GM18873 (cell line): ENCODE results near the gene SMPD3.

ENCODE experiments used
- ATAC-seq: cut with Tn5 transposase; IDR thresholded peaks from one replicate; pipeline ENCODE4 v1.9.1; 2021; ENCODE audit warnings: mild to moderate bottlenecking, moderate library complexity, moderate number of reproducible peaks; ENCODE audit not compliant: unreplicated experiment, low FRiP score

Gene SMPD3

DNA sequence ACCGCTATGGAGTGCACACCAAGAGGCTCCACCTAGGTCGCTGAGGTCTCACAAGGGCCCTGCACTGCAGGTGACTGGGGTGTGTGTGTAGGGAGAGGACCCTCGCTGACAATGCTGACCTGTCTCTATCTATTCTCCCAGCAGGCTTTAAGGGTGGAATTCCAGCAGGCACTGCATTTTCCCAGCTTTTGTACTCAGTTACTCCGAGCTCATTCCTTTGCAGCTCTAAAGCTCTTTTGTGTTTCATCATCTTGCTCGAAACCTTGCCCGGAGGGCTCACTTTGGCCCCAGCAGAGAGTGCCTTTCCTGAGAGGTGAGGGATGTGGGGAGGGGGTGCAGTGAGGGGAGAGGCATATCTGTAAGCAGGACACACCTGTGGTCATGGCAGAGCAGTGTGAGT, 39.3 kb downstream of the SMPD3 start:
- ATAC-seq: no peak

DNA sequence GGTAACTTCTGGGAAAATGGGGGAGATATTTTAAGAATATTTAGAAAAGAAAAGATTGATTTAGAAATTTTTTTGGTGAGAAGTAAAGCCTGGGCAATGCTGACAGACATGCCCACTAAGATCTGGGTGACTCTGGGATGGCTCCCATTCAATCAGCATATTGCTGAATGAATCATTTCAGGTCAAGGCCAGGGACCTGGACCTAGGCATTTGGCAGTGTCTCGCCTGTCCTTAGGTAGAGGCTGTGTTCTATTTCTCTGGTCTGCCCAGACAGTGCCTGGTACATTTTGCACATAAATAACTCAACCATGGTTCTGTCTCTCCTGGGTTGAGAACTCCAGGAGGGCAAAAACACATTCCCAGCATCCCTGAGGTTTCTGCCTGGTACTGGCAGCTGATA, 39.9 kb downstream of the SMPD3 start:
- no peak for ATAC-seq

DNA sequence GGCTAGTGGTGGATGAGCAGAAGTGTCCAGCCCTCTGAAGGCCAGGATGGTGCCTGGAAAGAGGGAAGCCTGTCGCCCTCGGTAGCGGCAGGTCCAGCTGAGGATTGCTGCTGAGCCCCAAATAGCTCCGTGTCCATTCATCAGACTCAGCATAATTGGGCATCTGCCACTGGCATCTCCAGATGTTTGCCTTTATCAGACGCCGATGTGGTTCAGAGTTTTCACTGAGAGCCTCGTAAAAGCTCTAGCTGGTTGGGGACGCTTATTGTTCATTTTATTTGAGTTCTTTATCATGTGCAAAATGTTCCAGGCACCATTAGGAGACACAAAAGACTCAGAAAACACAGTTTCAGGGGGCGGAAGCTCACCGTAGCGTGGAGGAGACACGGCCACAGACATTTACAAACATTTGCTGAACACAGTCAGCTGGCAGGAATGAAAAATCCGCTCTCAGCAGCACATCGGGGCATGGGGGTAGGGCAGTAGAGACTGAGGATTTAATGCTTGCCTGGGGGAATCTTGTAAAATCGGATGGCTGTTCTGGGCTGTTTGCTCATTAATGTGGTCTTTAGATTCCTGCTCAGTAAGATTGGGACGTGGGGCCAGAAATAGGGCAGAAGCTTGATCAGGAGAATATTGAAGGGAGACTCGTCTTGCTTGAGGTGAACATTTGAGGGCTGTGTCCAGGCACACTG, 41.7 kb downstream of the SMPD3 start:
- no peak for ATAC-seq

DNA sequence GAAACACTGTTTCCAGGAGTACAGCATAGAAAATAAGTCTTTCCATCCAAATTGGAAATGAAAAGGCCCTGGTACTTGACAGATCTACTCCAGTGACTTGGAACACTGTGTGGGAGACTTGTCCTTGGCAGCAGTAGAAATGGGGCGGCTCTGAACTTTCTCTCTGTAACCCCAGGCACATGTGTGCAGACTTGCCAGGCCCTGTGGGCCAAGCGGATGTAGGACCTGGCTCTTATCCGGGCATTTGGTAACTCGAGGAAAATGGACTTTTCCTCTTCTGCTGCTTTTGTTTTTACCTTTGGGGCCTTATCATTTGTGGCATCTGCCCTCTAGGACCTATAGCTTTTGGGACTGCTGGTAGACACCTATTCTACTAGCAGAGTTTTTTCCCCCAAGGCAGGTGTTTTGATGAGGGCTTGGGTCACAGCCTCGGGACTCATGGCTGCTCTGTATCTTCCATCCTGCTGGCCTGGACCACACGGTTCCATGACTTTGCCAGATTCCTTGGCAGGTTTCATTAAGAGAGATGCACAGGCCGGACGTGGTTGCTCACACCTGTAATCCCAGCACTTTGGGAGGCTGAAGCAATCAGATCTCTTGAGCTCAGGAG, 43.5 kb downstream of the SMPD3 start:
- no peak for ATAC-seq

DNA sequence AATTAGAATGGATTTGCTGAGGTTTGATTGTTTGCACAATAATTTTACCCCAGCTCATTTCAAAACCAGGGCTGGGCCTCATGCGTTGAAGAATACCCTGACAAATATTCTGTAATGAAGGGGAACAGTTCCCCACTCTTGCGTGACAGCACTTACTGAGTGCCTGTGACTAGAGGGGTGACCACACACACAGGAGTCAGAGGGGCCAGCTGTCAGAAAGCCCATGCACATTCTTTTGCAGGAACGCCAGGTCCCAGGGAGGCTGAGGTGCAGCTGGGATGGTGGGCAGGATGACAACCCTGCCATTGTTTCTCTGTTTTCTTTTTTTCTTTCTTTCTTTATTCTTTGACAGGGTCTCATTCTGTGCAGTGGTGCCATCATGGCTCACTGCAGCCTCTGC, 44.6 kb downstream of the SMPD3 start:
- ATAC-seq: no peak

DNA sequence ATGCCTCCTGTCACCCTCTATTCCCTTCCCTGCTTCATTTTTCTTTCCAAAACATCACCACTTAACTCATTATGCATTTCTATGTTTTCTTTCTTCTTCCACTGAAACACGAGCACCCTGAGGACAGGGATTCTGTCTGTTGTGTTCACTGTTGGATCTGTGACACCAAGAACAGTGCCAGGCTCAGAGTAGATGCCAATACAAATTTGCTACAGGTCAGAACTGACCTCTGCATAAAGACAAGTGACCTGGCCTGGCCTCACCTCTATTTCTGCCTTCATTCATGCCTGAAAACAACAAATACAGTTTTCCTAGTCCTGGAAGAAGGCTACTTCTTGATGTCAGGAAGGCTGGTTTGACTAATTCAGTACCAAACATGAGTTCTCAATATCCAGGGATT, 45.1 kb downstream of the SMPD3 start:
- ATAC-seq: no peak

DNA sequence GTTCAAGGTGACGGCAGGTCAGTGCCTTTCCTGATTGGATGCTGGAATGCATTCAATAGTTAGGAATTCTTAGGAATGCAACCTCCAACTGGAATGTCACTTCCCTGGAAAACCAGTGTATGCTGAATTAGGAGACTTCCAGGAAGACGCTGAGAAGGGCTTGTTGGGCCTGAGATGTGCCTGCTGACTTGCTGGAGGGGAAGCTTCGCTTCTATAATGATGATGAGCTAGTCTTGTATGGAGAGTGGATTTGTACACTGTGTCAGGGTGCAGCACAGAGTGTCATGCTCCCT, 45.6 kb downstream of the SMPD3 start:
- ATAC-seq: no peak

DNA sequence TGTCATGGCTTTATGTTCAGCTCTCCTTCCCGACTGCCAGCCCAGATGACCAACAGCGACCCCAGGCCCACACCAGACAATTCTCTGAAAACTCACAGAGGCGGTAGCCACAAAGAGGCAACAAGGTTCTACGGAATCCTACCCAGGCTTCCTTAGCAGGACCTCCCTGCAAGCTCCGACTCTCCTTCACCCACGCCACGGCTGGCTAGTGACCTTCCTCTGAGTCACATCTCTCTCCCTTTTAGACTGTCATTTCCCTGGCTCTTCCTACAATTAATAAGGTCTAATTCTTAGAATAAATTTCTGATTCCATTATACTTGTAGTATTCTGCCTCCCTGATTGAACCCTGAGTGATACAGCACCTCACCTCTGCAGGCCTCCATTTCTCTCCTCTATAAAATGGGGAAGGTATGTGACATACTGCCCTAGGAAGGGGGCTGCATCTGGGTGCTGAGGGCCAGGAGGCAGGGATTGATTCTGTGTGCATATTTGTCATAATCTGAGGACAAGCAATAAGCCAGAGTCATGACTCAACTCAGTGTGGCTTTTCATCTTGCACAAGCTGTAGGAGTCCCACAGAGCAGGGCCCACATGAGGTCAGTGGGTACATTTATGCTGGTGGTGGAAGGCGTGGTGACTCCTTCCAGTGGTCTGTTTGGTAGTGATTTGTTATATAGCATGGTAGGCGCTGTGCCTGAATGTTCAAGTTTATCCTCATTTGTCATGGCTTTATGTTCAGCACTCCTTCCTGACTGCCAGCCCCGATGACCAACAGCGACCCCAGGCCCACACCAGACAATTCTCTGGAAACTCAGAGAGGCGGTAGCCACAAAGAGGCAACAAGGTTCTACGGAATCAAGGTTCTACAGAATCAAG, 46.2 kb downstream of the SMPD3 start:
- no peak for ATAC-seq

DNA sequence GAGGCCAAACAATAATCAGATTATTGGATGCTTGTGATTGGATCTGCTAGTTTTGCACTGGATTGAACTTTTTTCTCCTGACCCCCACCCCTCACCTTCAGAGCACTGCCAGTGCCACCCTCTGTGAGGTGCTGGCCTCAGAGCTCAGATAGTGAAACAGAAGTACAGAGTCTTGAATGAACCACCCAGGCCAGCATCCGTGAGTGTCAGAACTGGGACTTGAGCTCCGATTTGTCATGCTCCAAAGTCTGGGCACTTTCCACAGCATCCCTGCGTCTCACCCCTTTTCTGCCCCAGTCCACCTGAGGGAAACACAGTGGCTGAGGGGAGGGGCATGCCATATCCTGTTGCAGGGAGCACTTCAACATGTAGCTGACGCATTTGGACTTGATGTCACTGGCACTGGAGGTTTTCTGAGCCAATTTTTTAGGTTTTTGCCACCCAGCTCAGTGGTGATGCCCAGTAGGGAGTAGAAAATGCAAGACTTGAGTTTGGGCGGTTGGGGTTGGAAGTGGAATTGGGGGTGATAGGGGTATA, 47.3 kb downstream of the SMPD3 start:
- no peak for ATAC-seq

DNA sequence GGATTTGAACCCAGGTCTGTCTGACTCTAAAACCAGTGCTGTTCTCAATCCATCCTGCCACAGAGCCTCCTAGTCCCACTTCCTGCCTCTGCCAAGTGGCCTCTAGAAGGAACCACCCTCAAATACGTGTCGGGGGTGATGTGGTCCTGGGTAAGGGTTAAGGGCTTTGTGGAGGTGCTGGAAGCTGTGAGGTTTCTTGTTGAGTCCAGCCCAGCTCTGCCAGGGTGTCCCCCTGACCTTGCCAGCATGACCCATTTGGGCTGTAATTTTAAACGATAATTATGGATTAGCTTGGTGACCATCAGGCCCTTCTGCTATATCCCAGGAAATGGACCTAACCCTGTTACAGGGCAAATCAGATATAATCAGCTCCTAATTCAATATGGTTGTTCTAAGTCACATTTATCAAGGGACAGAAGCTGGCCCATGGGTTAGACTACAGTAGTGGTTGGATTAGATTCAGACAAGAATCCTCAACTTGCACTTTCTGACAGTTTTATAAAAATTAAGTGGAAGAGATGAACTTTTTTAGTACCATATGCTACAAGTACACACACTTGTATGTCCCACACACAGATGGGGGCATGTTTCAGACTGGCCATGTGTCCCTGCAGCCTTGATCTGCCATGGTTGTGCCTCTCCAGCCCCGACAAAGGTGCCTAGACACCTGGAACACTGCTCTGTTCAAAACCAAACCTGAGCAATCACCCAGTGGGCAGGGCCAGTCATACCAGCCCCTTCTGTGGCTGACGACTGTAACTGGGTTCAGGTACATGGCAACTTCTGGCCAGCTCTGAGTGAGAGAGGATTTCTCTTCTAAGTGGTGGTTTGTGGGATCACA, 48.0 kb downstream of the SMPD3 start:
- ATAC-seq: no peak

DNA sequence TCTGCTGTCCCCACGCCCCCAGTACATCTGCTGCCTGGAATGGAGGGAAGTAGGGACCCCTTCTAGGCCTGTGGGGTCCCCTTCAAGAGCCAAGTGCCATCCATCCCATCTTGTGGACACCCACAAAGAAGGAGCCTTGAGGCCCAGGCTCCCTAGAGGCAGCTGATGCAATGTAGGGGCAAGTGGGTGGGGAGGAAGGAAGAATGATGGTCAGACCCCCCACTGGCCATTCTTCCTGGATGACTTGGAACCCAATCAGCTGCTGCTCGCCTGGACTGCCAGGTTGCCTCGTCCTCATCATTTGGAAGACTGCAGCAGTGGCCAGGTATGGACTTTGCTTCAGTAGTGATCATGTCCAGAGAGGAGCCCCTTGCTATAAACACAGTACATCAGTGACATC, 48.9 kb downstream of the SMPD3 start:
- no peak for ATAC-seq

DNA sequence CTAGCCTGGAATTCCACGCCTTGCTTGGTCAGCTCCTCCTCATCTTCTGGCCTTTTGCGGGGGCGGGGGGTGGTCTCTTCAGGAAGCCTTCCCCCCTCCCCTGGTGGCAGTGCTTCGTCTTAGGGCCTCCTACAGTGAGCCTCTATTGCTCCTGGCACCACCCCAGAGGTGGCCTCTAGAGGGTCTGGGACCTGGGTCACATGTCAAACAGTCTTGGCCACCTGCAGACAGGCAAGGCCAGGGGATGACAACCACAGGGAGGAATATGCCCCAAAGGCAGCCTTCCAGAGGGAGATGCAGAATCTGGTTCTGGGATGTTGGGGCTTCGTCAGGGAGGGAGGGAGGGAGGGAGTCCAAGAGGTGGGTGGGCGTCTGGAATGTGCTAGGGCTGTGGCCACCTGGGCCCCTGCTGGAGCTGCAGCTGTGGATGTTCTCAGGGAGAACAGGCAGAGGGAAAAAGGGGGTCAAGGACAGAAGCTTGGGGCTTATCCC, 50.6 kb downstream of the SMPD3 start:
- no peak for ATAC-seq

DNA sequence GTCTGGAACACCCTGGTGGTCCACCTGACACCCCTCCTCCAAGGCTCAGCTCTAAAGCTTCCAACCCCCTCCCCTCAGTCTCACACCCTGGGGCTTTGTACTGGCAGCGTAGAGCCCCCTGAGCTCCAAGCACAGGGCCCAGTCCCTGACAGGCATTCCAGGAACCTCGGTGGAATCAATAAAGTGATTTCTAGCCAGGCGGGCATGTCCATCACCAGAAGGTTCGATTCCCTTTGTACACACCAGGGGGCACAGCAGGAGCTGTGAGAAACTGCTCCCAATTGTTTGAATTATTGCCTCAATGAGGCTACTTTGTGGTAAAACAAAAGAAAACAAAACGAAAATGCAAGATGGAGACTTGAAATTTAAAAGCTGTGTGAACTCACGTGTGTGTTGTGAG, 51.8 kb downstream of the SMPD3 start:
- no peak for ATAC-seq

DNA sequence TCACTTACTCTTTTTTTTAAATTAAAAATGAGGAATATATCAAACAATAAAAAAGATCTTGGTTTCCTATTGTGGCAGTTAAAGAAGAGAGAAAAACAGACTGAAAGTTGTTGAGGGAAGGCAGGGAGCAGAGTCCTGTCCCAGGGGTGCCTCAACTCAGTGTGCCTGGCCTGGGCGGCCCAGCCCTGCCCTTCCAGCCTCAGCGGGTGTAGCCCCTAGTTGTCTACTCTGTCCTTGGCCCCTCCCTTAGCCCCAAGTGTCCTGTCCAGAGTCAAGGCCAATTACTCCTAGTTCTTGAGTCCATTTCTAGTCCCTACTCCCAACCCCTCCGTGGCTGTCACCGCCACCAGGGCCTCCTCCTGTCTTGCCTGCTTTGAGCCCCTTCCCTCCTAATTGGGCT, 52.5 kb downstream of the SMPD3 start:
- no peak for ATAC-seq

DNA sequence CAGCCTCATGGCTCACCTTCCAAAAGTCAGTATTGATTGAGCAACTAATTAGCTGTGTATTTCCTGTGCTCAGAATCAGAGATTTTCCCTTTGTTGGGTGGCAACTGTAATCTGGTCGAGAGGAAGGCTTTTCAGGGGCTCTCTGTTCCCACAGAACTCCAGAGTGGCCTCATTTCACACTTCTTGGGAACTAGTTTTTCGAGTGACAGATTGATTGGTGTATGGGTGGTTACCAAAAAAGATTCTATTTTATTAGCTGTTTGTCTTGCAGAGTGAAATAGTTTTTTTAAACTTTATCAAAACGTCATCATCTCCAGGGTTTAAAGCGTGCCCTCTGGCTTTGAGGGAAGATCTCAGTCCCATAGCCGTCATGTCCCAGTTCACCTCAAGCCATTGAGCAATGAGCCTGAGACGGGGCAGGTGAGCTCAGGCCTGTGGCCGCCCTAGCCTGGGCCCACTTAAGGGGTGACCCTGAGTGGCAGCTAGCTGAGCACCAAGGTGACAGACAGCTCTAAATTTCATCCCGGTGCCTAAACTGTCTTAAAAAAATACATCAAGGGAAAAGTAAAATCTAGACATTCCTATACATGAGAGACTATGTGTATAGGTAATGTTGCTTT, 53.0 kb downstream of the SMPD3 start:
- ATAC-seq: no peak

DNA sequence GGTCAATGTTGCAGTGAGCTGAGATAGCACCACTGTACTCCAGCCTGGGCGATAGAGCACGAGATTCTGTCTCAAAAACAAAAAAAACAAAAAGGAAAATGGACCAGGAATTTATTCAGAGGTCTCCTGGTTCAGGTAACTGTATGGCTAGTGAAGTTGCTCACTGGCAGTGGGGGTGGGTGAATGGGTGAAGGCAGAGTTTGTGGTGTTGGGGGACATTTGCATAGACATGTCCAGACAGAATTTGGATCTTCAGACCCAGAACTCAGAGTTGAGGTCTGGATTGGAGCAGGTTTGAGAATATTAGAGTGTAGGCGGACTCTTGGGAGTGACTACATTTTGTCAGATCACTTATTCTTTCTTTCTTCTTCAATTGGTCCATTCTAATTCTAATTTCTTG, 55.0 kb downstream of the SMPD3 start:
- ATAC-seq: no peak

DNA sequence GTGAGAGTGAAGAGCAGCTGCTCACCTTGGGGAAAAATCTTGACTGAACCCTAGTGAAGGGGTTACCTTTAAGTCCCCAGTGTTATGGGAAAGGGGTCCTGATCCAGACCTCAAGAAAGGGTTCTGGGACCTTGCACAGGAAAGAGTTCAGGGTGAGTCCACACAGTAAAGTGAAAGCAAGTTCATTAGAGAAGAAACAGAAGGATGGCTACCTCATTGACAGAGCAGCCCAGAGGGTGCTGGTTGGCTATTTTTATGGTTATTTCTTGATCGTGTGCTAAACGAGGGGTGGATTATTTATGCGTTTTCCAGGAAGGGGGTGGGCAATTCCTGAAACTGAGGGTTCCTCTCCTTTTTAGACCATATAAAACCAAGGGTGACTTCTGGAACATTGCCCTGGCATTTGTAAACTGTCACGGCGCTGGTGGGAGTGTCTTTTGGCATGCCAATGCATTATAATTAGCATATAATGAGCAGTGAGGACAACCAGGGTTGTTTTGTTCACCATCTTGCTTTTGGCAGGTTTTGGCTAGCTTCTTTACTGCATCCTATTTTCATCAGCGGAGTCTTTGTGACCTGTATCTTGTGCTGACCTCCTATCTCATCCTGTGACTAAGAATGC, 58.4 kb downstream of the SMPD3 start:
- no peak for ATAC-seq

DNA sequence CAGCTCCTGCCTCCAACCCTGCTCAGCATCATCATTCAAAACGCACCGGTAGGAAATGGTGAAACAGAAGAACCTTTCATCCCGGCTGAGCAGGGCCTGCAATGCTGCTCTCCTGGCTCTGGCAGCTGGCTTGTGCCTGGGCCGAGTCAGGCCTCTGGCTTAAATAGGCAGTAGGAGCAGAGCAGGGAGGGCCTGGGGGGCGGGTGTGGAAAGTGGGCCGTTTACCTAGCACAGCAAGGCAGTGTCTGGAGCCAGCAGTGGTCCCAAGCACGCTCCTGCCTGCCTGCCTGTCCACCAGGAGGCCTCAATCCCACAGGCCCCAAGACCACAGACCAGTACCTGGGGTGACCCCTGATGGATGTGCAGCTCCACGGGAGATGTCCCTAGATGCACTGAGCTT, 59.3 kb downstream of the SMPD3 start:
- no peak for ATAC-seq

DNA sequence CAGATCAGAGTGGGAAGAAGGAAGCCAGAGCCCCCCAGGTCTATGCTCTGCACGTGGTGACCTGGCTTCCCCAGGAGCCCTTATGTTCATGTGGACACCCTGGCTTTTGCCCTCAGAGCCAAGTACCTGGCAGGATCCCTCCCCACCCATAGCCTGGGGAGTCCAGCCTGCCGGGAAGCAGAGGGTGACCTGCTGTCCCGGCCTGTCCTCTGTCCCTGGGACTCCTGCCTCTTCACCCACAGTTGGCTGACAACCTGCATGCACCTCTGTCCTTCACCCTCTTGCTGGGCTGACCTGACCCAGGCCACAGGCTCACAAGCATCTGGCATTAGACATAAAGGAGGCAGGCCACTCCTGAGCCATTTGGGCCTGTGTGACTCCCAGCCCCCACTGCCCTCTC, 60.2 kb downstream of the SMPD3 start:
- no peak for ATAC-seq

DNA sequence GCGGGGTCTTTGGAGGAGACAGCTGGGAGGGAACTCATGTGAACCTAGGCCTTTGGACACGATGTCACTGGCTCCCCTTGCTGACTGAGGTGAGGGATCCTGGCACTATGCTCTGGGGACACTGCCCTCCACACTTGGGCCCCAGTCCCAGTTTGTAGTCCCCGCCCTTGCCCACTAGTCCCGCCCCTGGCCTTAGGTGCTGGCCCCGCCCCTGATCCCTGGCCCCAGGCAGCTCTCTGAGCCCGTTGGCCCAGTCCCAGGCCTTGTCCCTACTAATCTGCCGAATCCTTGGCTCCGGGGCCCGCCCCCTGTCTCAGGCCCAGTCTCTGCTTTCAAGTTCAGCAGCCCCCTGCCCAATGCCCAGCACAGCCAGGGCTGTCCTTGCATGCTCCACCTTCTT, 61.0 kb downstream of the SMPD3 start:
- no peak for ATAC-seq
